Glomerular visceral epithelial cell (primary cell): ENCODE data around the gene ALPI.
"Not testable (repeated sequence)": the region's sequence is repeated elsewhere in the genome, so short reads cannot be mapped to it uniquely, and the experiment has no call there.

ENCODE experiments used
- DNase-seq: peaks from one replicate; pipeline ENCODE4 v3.0.0-alpha.2; 2016; ENCODE audit errors: extremely low spot score

ALPI gene

GRCh38 chr2:232420463-232421188 is 35.3 kb upstream of the ALPI start:
- DNase-seq: no peak

- DNase-seq: no peak
Observed at GRCh38 chr2:232421189-232421785, 34.7 kb upstream of the ALPI start.

GRCh38 chr2:232422051-232422450 is 33.9 kb upstream of the ALPI start:
- DNase-seq: no peak

GRCh38 chr2:232422996-232423395 is 33.0 kb upstream of the ALPI start:
- not testable (repeated sequence) for DNase-seq

- not testable (repeated sequence) for DNase-seq
Observed at GRCh38 chr2:232423407-232423806, 32.5 kb upstream of the ALPI start.

GRCh38 chr2:232431705-232432590 is 24.0 kb upstream of the ALPI start:
- no peak for DNase-seq

- no peak for DNase-seq
Observed at GRCh38 chr2:232432598-232433184, 23.3 kb upstream of the ALPI start.

- not testable (repeated sequence) for DNase-seq
Observed at GRCh38 chr2:232433622-232434021, 22.3 kb upstream of the ALPI start.

GRCh38 chr2:232434091-232434490 is 21.9 kb upstream of the ALPI start:
- no peak for DNase-seq

GRCh38 chr2:232434563-232435374 is 21.2 kb upstream of the ALPI start:
- no peak for DNase-seq

GRCh38 chr2:232435375-232435648 is 20.6 kb upstream of the ALPI start:
- DNase-seq: no peak

- DNase-seq: no peak
Observed at GRCh38 chr2:232435805-232436204, 20.1 kb upstream of the ALPI start.

GRCh38 chr2:232436381-232437194 is 19.4 kb upstream of the ALPI start:
- no peak for DNase-seq

- no peak for DNase-seq
Observed at GRCh38 chr2:232437195-232437571, 18.8 kb upstream of the ALPI start.

GRCh38 chr2:232438091-232438490 is 17.9 kb upstream of the ALPI start:
- no peak for DNase-seq

GRCh38 chr2:232438951-232439757 is 16.8 kb upstream of the ALPI start:
- peak; percentile 41 for DNase-seq

GRCh38 chr2:232439758-232440135 is 16.2 kb upstream of the ALPI start:
- DNase-seq: no peak

GRCh38 chr2:232440220-232441018 is 15.5 kb upstream of the ALPI start:
- peak; percentile 81 for DNase-seq

- DNase-seq: no peak
Observed at GRCh38 chr2:232441147-232441651, 14.8 kb upstream of the ALPI start.
